HUES6 (cell line): ENCODE results near the gene RS1.

Source experiments
- H3K27ac ChIP-seq: 2 replicates; pipeline ENCODE4 v1.7.0; 2013; ENCODE audit warnings: low read depth, mild to moderate bottlenecking, low read length, inconsistent platforms
- H3K27me3 ChIP-seq: 2 replicates; pipeline ENCODE4 v1.6.1; 2013; ENCODE audit warnings: low read length; ENCODE audit not compliant: control insufficient read depth, insufficient read depth
- H3K36me3 ChIP-seq: 2 replicates; pipeline ENCODE4 v1.6.1; 2013; ENCODE audit warnings: low read length; ENCODE audit not compliant: control insufficient read depth, insufficient read depth
- H3K4me1 ChIP-seq: 2 replicates; pipeline ENCODE4 v1.6.1; 2013; ENCODE audit warnings: low read length; ENCODE audit not compliant: control insufficient read depth, insufficient read depth
- H3K4me3 ChIP-seq: 2 replicates; pipeline ENCODE4 v1.5.1; 2013; ENCODE audit warnings: low read depth, low read length
- H3K9ac ChIP-seq: one replicate; pipeline ENCODE4 v1.6.1; 2013; ENCODE audit warnings: mild to moderate bottlenecking, low read length
- H3K9me3 ChIP-seq: 2 replicates; pipeline ENCODE4 v1.6.1; 2013; ENCODE audit warnings: low read depth, low read length; ENCODE audit not compliant: control insufficient read depth, insufficient read depth

Gene RS1

DNA sequence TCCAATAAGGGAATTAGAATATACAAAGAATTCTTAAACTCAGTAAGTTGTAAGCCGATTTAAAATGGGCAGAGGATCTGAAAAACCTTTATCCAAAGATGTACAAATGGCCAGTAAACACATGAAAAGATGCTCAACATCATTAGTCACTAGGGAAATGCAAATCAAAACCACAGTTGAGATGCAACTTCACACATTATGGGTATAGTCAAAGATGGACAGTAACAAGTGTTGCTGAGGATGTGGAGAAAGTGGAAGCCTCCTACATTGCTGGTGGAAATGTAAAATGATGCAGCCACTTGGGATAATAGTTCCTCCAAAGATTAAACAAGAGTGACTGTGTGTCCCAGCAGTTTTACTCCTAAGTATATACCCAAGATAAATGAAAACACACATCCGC, 32.6 kb downstream of the RS1 start:
- no peaks in the 10 kb centered on the region for H3K27me3 ChIP-seq
- H3K4me1 ChIP-seq: peaks cover 11% of the 10 kb centered on the region
- H3K9ac ChIP-seq: no peak overlapping the region
- H3K36me3 ChIP-seq: 0 out of 2 replicates have a peak, but pooled peaks cover 4% of the 10 kb centered on the region
- no peak overlapping the region for H3K27ac ChIP-seq
- peaks cover 2% of the 10 kb centered on the region; the same call in 1 of the 2 replicates for H3K9me3 ChIP-seq
- H3K4me3 ChIP-seq: no peak overlapping the region

DNA sequence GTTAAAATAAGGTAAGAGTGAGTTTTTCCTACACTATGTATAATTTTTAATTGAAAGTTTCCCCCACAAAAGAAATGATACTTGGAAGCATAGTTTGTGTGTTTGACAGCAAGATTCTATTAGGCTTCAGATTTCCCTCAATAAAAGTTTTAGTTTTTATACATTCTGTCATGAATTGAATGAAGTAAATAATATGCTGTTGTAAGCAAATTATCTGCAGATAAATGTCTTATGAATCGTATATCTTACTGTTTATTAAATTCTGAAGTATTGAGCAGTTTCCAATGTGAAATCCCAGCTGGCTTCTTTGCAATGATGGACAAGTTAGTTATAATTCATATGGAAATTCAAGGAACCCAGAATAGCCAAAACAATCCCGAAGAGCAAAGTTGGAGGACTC, 33.5 kb downstream of the RS1 start:
- peaks cover 6% of the 10 kb centered on the region; the same call in 1 of the 2 replicates for H3K36me3 ChIP-seq
- H3K27me3 ChIP-seq: no peaks in the 10 kb centered on the region
- no peak overlapping the region for H3K4me3 ChIP-seq
- H3K27ac ChIP-seq: no peak overlapping the region
- H3K4me1 ChIP-seq: peaks cover 17% of the 10 kb centered on the region
- peaks cover 2% of the 10 kb centered on the region; the same call in 1 of the 2 replicates for H3K9me3 ChIP-seq
- H3K9ac ChIP-seq: no peak overlapping the region

DNA sequence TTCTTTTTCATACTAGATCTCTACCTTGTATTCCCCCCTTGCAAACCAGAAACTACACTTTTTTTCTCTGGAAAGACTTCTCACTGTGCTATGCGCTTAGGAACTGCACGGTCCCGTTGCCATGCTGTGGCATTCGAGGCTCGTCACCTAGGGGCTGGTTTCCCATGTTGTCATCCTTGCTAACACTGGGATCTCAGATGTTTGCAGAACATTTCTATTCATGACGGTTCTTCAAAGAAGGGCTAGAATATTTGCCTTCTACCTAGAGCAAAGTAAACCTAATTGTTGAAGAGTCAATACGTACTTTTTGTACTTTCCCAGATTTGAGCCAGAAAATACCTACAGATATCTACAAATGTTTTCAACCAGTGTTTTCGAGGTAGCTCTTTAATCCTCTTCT, 41.0 kb downstream of the RS1 start:
- H3K9ac ChIP-seq: no peak overlapping the region
- H3K9me3 ChIP-seq: peaks cover 2% of the 10 kb centered on the region; the same call in 1 of the 2 replicates
- H3K27me3 ChIP-seq: no peaks in the 10 kb centered on the region

DNA sequence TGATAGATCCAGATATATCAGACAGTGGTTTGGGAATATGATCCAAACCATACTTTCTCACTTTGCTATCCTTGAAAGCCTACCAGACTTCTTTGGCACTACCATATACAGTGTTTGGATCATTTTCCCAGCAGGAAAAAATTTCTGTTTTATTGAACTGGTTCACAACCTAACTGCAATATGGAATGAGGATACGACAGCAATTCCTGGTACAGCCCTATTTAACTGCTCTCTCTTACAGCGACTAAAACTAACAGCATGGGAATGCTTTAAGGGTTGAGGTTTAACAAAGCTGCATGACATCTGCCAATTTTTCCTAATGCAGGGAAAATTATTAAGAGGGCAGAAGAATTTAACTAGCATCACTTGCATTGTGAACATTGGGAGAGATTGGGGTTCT, 47.3 kb downstream of the RS1 start:
- Histone ChIP-seq H3K4me1 (no peaks in the 10 kb centered on the region), H3K27ac (no peak overlapping the region), H3K9me3 (no peaks in the 10 kb centered on the region), H3K27me3 (no peaks in the 10 kb centered on the region), H3K9ac (no peak overlapping the region), H3K36me3 (peaks cover 42% of the 10 kb centered on the region), H3K4me3 (no peak overlapping the region)

More for the DNA sequence above, 41.0 kb downstream of the RS1 start:
- H3K36me3 ChIP-seq: peaks cover 45% of the 10 kb centered on the region
- H3K4me1 ChIP-seq: peaks cover 6% of the 10 kb centered on the region; the same call in 1 of the 2 replicates
- no peak overlapping the region for H3K27ac ChIP-seq
- H3K4me3 ChIP-seq: no peak overlapping the region

DNA sequence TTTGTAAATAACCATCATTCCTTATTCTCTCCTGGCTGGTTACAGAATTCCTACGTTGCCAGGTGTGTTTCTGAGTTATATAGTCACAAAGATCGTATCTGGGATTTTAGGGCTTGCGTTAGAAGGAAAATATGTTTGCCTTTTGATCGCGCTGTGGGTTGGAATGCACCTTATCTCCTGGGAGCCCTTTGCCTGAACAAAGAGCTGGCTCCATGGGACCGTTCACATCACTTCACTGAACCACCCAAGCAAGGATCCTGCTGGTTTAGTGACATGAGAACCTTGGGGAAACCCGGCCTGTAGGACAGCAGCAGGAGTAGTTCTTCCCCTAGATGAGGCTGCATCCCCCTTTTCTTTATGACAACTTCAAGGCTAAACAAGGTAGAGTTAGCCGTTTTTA, 51.6 kb downstream of the RS1 start:
- Histone ChIP-seq H3K27ac (no peak overlapping the region), H3K27me3 (no peaks in the 10 kb centered on the region), H3K9ac (no peak overlapping the region), H3K9me3 (no peaks in the 10 kb centered on the region), H3K36me3 (peaks cover 12% of the 10 kb centered on the region), H3K4me1 (peaks cover 4% of the 10 kb centered on the region; the same call in 1 of the 2 replicates), H3K4me3 (no peak overlapping the region)

DNA sequence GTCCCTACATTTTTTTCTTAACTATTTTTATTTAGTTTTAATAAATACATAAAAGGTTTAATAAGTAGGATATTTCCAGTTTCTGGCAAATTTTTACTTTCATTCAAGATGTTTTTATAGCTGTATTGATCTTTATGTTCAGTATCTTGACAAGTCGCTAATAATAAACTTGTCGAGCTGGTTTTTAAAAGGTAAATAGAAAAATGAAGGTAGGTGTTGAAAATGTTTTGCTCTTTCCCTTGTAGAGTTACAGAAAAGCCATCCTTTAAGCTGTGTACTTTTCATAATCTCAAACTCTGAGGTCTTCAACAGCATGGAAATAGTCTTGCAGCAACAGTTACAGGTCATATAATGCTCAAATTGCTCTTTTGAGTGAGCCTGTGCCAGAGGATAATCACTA, 52.6 kb downstream of the RS1 start:
- Histone ChIP-seq H3K4me3 (no peak overlapping the region), H3K36me3 (peaks cover 2% of the 10 kb centered on the region; the same call in 1 of the 2 replicates), H3K9ac (no peak overlapping the region), H3K9me3 (no peaks in the 10 kb centered on the region), H3K4me1 (peaks cover 4% of the 10 kb centered on the region; the same call in 1 of the 2 replicates), H3K27ac (no peak overlapping the region), H3K27me3 (no peaks in the 10 kb centered on the region)

DNA sequence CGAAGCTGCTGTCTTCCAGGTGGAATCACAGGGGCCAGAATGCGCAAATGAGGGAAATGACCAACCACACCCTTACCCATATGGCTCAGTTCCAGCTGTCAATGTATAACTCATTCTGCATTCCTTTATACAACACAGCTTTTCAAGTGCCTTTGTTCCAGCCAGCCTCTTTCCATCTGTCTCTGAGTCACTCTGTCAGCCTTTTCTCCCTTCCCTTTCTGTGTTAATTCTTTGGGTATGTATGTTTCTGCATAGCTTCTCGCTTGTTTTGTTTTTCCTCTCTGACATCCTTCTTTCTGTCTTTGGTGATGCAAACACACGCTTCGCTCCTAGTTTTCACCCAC, 54.5 kb downstream of the RS1 start:
- Histone ChIP-seq H3K4me1 (peaks cover 4% of the 10 kb centered on the region; the same call in 1 of the 2 replicates), H3K9me3 (no peaks in the 10 kb centered on the region), H3K27ac (no peak overlapping the region)

DNA sequence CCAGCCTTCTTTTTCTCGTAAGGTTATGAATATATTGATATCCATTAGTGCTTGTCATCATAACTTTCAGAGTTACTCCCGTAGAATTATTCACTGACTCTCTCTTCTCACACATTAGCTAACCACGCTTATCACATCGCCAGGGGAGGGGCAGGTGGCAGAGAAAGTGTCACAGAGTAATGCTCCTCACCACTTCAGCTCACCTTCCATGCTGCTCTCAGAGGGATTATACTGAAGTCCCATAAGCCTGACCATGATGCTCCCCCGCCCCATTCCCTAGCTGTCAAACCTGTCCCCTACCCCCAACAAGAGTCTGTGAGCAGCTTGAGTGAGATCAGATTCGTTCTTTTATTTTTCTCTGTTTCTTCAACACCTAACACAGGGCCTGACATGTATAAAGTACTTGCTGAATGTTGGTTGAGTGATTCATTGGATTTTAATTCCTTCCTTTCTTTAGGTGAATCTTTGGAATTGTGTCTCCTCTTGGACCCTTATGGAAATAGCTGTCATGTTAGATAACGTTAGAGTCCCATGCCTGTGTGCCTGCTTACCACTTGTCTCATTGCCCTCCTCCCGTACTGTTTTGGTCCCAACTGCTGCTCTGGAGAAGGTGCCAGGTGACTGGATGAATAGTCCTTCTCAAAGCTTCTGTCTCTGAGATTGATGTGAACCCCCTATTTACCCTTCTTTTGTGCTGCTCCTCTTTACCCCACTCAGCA, 55.1 kb downstream of the RS1 start:
- H3K4me1 ChIP-seq: peaks cover 4% of the 10 kb centered on the region; the same call in 1 of the 2 replicates
- H3K27me3 ChIP-seq: no peaks in the 10 kb centered on the region
- H3K36me3 ChIP-seq: peaks cover 9% of the 10 kb centered on the region
- no peaks in the 10 kb centered on the region for H3K9me3 ChIP-seq
- H3K4me3 ChIP-seq: no peak overlapping the region
- H3K9ac ChIP-seq: no peak overlapping the region
- H3K27ac ChIP-seq: no peak overlapping the region

More for the DNA sequence above, 54.5 kb downstream of the RS1 start:
- Histone ChIP-seq H3K36me3 (peaks cover 9% of the 10 kb centered on the region), H3K4me3 (no peak overlapping the region), H3K27me3 (no peaks in the 10 kb centered on the region), H3K9ac (no peak overlapping the region)

DNA sequence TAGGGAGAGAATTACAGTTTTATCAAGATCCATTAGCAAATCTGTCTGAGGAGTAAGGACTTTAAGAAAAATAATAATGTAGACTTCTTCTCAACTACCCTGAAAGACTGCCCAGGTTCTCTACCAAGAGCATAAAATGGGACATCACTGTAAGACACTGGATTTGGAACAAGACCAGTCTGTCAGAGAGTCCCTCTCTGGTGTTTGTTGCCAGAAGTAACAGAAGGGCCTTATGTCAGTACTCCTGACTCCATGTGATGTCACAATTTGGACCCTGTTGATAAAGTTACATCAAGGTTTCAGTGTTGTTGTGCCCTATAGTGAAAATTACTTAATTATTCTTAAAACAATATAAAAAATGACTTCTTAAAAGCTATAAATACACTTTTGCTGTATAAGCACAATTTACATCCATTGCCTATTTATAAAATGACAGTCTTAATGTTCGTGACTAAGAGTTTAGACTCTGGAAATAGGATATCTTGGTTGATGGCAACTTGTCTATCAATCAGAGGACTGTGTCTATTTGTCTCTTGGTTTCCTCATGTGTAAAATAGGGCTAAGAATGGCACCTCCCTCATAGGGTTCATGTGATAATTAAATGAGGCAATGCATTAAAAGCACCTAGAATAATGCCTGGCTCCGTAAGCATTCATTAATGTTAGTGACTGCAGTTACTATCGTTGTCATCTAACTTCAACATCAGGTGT, 57.8 kb downstream of the RS1 start:
- Histone ChIP-seq H3K4me1 (peaks cover 4% of the 10 kb centered on the region; the same call in 1 of the 2 replicates), H3K9ac (no peak overlapping the region), H3K9me3 (no peaks in the 10 kb centered on the region), H3K36me3 (peaks cover 25% of the 10 kb centered on the region), H3K27me3 (no peaks in the 10 kb centered on the region), H3K4me3 (no peak overlapping the region), H3K27ac (no peak overlapping the region)

DNA sequence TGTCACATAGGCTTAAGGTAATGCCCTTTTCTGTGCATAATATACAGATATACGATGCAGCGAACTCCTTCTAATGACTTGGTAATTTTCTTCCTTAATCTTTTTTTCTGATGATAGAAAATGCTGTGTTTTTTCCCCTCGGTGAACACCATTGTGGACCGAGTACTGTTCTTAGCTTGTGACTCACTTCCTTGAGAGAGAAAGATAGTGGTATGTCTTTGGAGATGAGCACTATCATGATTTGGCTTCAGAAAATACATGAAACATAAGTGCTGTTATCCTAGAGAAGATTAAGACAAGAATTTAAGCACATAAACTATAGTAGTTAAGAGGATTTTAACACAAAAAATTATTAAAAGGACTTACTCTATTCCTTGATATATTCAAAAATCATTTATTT, 63.9 kb downstream of the RS1 start:
- H3K36me3 ChIP-seq: peaks cover 58% of the 10 kb centered on the region
- no peak overlapping the region for H3K4me3 ChIP-seq
- no peaks in the 10 kb centered on the region for H3K4me1 ChIP-seq
- H3K9me3 ChIP-seq: no peaks in the 10 kb centered on the region
- no peaks in the 10 kb centered on the region for H3K27me3 ChIP-seq
- H3K27ac ChIP-seq: no peak overlapping the region
- H3K9ac ChIP-seq: no peak overlapping the region

DNA sequence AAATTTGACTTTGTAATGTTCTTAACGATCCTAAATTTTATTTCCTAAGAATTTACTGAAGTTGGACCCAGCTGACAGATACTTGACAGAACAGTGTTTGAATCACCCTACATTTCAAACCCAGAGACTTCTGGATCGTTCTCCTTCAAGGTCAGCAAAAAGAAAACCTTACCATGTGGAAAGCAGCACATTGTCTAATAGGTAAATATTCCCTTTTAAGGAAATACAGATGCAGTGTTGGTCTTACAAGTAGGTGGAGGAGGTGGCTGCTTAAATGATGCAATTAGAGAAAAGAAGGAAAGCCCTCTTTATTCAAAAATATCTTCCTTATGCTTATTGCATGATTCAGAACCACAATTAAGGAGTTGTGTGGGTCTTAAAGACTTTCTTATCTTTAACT, 73.5 kb downstream of the RS1 start:
- Histone ChIP-seq H3K27ac (no peak overlapping the region), H3K27me3 (no peaks in the 10 kb centered on the region), H3K4me3 (no peak overlapping the region), H3K9me3 (no peaks in the 10 kb centered on the region), H3K36me3 (peaks cover 29% of the 10 kb centered on the region), H3K9ac (no peak overlapping the region), H3K4me1 (no peaks in the 10 kb centered on the region)
